ENCODE data around the gene NOXA1. TPM values are rescaled to one million over a fixed set of nuclear protein-coding genes. Genes with fewer than 3 reads are reported as not detected.

NOXA1 gene
- total and polyA plus RNA-seq, 3 experiments from 2014 or later = 0.66 to 1.3 (median 0.74) TPM

DNA sequence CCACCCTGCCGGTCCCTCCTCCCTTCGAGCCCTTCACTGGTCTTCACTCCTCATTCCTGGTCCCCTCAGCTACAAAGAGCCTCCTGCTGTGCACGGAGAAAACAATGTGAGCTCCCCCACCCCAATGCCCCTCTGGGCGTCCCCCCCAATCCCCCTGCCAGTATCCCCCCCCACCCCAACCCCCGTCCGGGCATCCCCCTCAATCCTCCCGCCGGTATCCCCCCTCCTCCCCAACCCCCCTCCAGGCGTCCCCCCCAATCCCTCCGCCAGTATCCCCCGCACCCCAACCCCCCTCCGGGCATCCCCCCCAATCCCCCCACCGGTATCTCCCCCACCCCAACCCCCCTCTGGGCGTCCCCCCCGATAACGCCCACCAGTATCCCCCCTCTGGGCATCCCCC lies 43.0 kb upstream of the NOXA1 start:
- Histone ChIP-seq H3K9me3 (ENCODE audit: low read length) (no peaks in the 10 kb centered on the region), H3K36me3 (ENCODE audit: insufficient read depth, low read length) (no peaks in the 10 kb centered on the region), H3K4me3 (ENCODE audit: low read length) (no peak overlapping the region), H3K27ac (ENCODE audit: low read depth, low read length) (no peak overlapping the region), H3K27me3 (ENCODE audit: insufficient read depth, low read length, poor library complexity, severe bottlenecking) (no peaks in the 10 kb centered on the region), H3K4me1 (ENCODE audit: insufficient read depth, low read length) (no peaks in the 10 kb centered on the region)
- POLR2A ChIA-PET = no interaction called here
- no peak overlapping the region for H3K27ac Mint-ChIP-seq
- H3K36me3 Mint-ChIP-seq = peaks cover 0 to 1% (median 0%) of the 10 kb centered on the region in 3 donors
- no peaks in the 10 kb centered on the region for H3K9me3 Mint-ChIP-seq
- CTCF ChIA-PET = no interaction called here
- DNase-seq = peak in 1 of 5 donors; percentile 32
- H3K4me1 Mint-ChIP-seq = peaks cover 0 to 4% (median 0%) of the 10 kb centered on the region in 3 donors
- H3K4me3 Mint-ChIP-seq = no peak overlapping the region
- H3K27me3 Mint-ChIP-seq = no peaks in the 10 kb centered on the region

DNA sequence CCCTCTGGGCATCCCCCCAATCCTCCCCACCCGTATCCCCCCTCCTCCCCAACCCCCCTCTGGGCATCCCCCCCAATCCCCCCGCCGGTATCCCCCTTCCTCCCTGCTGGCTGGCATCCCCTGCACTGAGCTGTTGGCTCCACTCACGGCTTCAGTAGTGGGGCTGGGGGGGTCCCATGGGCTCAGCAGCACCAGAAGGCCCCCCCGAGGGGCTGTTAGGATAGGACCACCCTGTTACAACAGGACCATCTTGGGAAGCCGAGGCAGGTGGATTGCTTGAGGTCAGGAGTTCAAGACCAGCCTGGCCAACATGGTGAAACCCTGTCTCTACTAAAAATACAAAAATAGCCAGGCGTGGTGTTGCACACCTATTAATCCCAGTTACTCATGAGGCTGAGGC lies 42.6 kb upstream of the NOXA1 start:
- Mint-ChIP-seq H3K27ac (no peak overlapping the region), H3K4me3 (no peak overlapping the region), H3K9me3 (no peaks in the 10 kb centered on the region), H3K27me3 (no peaks in the 10 kb centered on the region), H3K36me3 (peaks cover 0 to 1% (median 0%) of the 10 kb centered on the region in 3 donors), H3K4me1 (peaks cover 0 to 4% (median 0%) of the 10 kb centered on the region in 3 donors)
- ChIA-PET POLR2A (no interaction called here), CTCF (no interaction called here)
- H3K27me3 ChIP-seq (ENCODE audit: insufficient read depth, low read length, poor library complexity, severe bottlenecking) = no peaks in the 10 kb centered on the region
- H3K27ac ChIP-seq (ENCODE audit: low read depth, low read length) = no peak overlapping the region
- H3K4me1 ChIP-seq (ENCODE audit: insufficient read depth, low read length) = no peaks in the 10 kb centered on the region
- no peak overlapping the region for H3K4me3 ChIP-seq (ENCODE audit: low read length)
- no peaks in the 10 kb centered on the region for H3K9me3 ChIP-seq (ENCODE audit: low read length)
- H3K36me3 ChIP-seq (ENCODE audit: insufficient read depth, low read length) = no peaks in the 10 kb centered on the region
- peak in 1 of 5 donors; percentile 34 for DNase-seq

DNA sequence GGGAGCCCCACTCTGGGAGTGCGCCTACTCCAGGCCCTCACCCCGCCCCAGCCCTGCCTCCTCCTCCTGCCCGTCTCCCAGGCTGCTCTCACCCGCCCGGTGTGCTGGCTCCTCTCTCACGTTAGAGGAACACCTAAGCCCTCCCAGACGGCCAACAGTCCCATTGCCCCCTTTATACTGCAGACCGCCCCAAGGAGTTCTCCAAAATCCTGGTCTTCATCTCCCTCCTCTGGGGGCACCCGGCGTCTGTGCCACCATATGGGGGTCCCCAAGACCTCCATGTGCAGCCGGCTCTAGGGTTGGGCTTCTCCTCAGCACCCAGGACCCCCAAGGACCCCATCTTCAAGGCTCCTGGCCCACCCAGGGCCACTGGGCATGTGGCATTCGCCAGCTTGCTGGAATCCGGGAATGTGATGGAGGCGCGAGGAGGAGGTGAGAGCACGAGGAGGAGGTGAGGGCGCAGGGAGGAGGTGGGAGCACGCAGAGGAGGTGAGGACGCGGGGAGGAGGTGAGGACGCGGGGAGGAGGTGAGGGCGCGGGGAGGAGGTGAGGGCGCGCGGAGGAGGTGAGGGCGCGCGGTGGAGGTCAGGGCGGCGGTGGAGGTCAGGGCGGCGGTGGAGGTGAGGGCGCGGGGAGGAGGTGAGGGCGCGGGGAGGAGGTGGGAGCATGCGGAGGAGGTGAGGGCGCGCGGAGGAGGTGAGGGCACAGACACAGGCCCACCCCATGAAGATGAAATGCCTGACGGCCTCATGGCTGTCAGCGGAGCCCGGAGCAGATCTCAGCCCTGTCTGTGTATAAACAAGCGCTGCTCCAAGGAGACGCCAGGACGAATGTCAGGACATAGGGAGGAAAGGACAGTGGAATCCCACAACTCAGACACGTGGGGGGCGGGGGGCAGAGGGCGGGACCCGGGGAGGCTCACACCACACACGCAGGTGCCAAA lies 41.4 kb upstream of the NOXA1 start:
- Mint-ChIP-seq H3K27me3 (no peaks in the 10 kb centered on the region), H3K4me3 (no peak overlapping the region), H3K9me3 (no peaks in the 10 kb centered on the region), H3K4me1 (peaks cover 0 to 7% (median 0%) of the 10 kb centered on the region in 3 donors), H3K27ac (no peak overlapping the region), H3K36me3 (peaks cover 0 to 1% (median 0%) of the 10 kb centered on the region in 3 donors)
- Histone ChIP-seq H3K27ac (ENCODE audit: low read depth, low read length) (no peak overlapping the region), H3K27me3 (ENCODE audit: insufficient read depth, low read length, poor library complexity, severe bottlenecking) (no peaks in the 10 kb centered on the region), H3K9me3 (ENCODE audit: low read length) (no peaks in the 10 kb centered on the region), H3K4me3 (ENCODE audit: low read length) (no peak overlapping the region), H3K4me1 (ENCODE audit: insufficient read depth, low read length) (no peaks in the 10 kb centered on the region), H3K36me3 (ENCODE audit: insufficient read depth, low read length) (no peaks in the 10 kb centered on the region)
- CTCF ChIA-PET = no interaction called here
- POLR2A ChIA-PET = no interaction called here
- peak in 1 of 5 donors; percentile 44 for DNase-seq

DNA sequence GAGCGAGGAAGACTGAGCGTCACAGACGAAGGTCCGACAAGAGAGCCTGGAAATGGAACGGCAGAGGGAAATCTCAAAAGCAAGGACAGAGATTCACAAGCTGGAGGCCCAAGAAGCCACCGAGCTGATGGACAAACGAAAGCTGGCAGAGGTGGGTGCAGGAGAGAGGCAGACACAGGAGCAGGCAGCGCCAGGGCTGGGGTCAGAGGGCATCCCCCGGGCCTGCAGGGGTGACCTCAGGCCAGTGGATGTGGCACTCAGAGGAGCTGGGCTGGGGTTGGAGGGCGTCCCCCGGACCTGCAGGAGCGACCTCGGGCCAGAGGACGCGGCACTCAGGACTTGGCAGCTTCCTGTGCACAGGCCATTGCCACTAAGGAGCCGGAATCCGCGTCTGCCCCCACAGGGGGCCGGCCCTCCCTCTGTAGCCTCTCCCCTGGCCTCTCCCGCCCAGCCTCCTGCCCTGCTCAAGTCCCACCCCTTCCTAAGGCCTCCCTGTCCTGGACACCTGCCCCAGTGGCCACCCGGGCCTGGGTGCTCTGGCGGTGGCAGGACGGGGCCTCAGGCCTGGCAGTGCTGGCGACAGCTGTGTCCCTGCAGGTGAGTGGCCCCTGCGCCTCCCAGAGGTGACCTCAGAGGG lies 40.6 kb upstream of the NOXA1 start:
- no peaks in the 10 kb centered on the region for H3K36me3 ChIP-seq (ENCODE audit: insufficient read depth, low read length)
- no peak overlapping the region for H3K27ac ChIP-seq (ENCODE audit: low read depth, low read length)
- Mint-ChIP-seq H3K4me1 (peaks cover 0 to 11% (median 0%) of the 10 kb centered on the region in 3 donors), H3K4me3 (no peak overlapping the region), H3K27ac (no peak overlapping the region), H3K36me3 (peaks cover 0 to 1% (median 0%) of the 10 kb centered on the region in 3 donors), H3K27me3 (no peaks in the 10 kb centered on the region), H3K9me3 (no peaks in the 10 kb centered on the region)
- ChIA-PET POLR2A (no interaction called here), CTCF (no interaction called here)
- no peaks in the 10 kb centered on the region for H3K9me3 ChIP-seq (ENCODE audit: low read length)
- DNase-seq = peak in 1 of 5 donors; percentile 39
- no peak overlapping the region for H3K4me3 ChIP-seq (ENCODE audit: low read length)
- peaks cover 6% of the 10 kb centered on the region for H3K4me1 ChIP-seq (ENCODE audit: insufficient read depth, low read length)
- H3K27me3 ChIP-seq (ENCODE audit: insufficient read depth, low read length, poor library complexity, severe bottlenecking) = no peaks in the 10 kb centered on the region

DNA sequence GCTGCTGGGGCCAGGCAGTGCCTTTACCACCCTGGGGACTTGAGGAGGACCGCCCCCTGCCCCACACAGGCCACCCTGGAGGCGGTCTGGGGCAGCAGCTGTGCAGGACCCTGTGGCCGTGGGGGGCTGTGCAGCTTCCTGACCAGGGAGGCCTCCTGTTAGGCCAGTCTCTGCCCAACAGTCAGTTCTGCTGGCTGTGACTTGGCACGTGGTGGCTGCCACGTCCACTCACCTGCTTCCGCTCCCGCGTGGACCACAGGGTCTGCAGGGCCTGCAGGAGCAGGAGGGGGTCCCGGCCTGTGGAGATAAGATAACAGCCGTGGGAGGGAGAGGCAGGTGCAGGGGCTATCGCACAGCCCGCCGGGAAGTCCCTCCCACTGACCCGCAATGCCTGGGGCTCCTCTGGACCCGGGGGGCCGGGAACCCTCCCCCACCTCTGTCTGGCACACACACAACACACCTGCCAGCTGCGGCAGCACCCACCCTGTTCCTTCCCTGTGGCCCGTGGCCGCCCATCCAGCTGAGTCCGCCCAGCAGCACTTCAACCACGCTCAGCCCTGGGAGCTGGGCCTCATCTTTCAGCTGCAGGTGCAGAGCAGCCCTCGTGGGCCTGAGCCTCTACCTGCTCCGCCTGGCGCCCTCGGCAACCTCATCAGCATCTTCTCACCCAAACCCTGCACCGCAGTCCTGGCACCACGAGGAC lies 40.0 kb upstream of the NOXA1 start:
- Histone ChIP-seq H3K27ac (ENCODE audit: low read depth, low read length) (no peak overlapping the region), H3K4me1 (ENCODE audit: insufficient read depth, low read length) (peaks cover 12% of the 10 kb centered on the region), H3K9me3 (ENCODE audit: low read length) (no peaks in the 10 kb centered on the region), H3K36me3 (ENCODE audit: insufficient read depth, low read length) (no peaks in the 10 kb centered on the region), H3K27me3 (ENCODE audit: insufficient read depth, low read length, poor library complexity, severe bottlenecking) (no peaks in the 10 kb centered on the region), H3K4me3 (ENCODE audit: low read length) (no peak overlapping the region)
- H3K36me3 Mint-ChIP-seq = peaks cover 0 to 1% (median 0%) of the 10 kb centered on the region in 3 donors
- peaks cover 0 to 14% (median 0%) of the 10 kb centered on the region in 3 donors for H3K4me1 Mint-ChIP-seq
- H3K27me3 Mint-ChIP-seq = no peaks in the 10 kb centered on the region
- ChIA-PET CTCF (no interaction called here), POLR2A (no interaction called here)
- peak in 1 of 5 donors; percentile 34 for DNase-seq
- H3K4me3 Mint-ChIP-seq = no peak overlapping the region
- no peak overlapping the region for H3K27ac Mint-ChIP-seq
- no peaks in the 10 kb centered on the region for H3K9me3 Mint-ChIP-seq

DNA sequence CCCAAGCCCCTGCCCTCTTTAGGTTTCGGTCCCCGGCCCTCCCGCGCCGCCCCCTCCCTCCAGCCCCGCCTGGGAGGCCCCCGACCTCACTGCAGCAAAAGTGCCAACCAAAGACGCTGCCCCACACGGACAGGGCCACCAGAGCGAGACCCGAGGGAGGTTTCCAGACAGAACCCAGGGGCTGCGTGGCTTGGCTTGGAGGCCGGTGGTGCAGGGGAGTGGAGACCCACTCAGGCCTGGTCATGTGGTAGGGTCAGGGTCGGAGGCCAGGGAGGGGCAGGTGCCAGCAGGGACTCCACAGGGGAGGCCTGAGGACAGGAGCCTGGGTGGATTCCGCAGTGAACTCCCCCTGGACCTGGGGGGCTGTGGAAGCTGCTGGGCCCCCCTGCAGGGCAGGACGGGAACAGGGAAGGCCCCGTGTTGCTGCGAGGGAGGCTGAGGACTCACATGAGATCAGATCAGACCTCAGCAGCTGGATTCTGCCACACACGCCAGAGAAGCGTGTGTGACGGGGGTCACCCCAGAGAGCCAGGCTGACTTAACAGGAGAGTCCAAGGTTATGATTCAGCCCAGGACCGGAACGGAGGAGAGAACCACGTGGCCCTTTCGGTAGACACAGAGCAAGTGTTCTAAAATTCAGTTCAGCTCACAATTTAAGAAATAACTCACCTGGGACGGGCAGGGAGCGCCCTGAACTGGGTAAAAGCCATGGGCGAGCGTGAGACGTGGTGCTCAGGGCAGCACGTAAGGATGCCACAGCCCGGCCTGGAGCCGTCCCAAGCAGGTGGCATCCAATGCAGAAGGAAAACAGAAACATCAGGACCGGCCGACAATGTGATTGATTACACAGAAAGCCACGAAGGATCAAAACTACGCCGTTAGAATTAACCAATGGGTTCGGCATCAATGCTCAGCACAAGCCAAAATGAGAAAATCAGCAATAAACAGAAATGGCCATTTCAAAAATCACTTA lies 39.1 kb upstream of the NOXA1 start:
- H3K4me1 ChIP-seq (ENCODE audit: insufficient read depth, low read length) = peaks cover 12% of the 10 kb centered on the region
- peaks cover 0 to 1% (median 0%) of the 10 kb centered on the region in 3 donors for H3K36me3 Mint-ChIP-seq
- H3K4me3 ChIP-seq (ENCODE audit: low read length) = no peak overlapping the region
- DNase-seq = peak in 1 of 5 donors; percentile 40
- no peaks in the 10 kb centered on the region for H3K27me3 ChIP-seq (ENCODE audit: insufficient read depth, low read length, poor library complexity, severe bottlenecking)
- peaks cover 0 to 14% (median 0%) of the 10 kb centered on the region in 3 donors for H3K4me1 Mint-ChIP-seq
- no peaks in the 10 kb centered on the region for H3K9me3 Mint-ChIP-seq
- peak overlapping the region in 2 of 8 donors; percentile 4 to 33 for H3K27ac Mint-ChIP-seq
- no peaks in the 10 kb centered on the region for H3K36me3 ChIP-seq (ENCODE audit: insufficient read depth, low read length)
- ChIA-PET POLR2A (no interaction called here), CTCF (no interaction called here)
- H3K27ac ChIP-seq (ENCODE audit: low read depth, low read length) = no peak overlapping the region
- no peaks in the 10 kb centered on the region for H3K27me3 Mint-ChIP-seq
- no peaks in the 10 kb centered on the region for H3K9me3 ChIP-seq (ENCODE audit: low read length)
- no peak overlapping the region for H3K4me3 Mint-ChIP-seq

DNA sequence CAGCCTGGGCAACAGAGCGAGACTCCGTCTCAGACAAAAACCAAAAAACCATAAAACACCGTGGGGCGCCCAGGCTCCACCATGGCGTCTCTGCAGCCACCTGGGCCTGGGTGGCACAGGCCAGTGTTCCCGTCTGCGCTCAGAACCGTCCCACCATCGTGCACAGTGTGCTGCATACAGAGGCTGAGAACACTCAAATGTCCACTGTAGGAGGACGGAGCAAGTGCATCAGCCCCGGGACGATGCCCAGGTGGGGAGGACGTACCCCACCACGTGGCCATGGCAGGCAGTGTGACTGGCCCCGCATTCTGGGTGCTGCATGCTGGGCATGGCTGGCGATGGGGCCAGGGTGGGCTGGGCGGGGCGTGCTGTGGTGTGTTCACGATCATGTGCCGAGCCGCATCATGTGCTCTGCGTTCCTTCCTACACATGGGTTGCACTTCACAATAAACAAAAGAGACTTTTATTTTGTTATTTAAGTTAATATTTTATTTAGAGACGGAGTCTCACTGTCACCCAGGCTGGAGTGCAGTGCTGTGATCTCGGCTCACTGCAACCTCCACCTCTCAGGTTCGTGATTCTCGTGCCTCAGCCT lies 38.0 kb upstream of the NOXA1 start:
- H3K36me3 Mint-ChIP-seq = peaks cover 0 to 5% (median 3%) of the 10 kb centered on the region in 3 donors
- CTCF ChIA-PET = no interaction called here
- H3K4me3 Mint-ChIP-seq = no peak overlapping the region
- H3K27ac Mint-ChIP-seq = no peak overlapping the region
- Histone ChIP-seq H3K4me3 (ENCODE audit: low read length) (no peak overlapping the region), H3K27ac (ENCODE audit: low read depth, low read length) (no peak overlapping the region), H3K4me1 (ENCODE audit: insufficient read depth, low read length) (peaks cover 12% of the 10 kb centered on the region), H3K9me3 (ENCODE audit: low read length) (no peaks in the 10 kb centered on the region), H3K36me3 (ENCODE audit: insufficient read depth, low read length) (no peaks in the 10 kb centered on the region), H3K27me3 (ENCODE audit: insufficient read depth, low read length, poor library complexity, severe bottlenecking) (no peaks in the 10 kb centered on the region)
- DNase-seq = no peak
- POLR2A ChIA-PET = no interaction called here
- peaks cover 0 to 14% (median 0%) of the 10 kb centered on the region in 3 donors for H3K4me1 Mint-ChIP-seq
- H3K9me3 Mint-ChIP-seq = no peaks in the 10 kb centered on the region
- H3K27me3 Mint-ChIP-seq = no peaks in the 10 kb centered on the region
